ENCODE results near the gene LRCH1. TPM values are rescaled to one million over a fixed set of nuclear protein-coding genes. Genes with fewer than 3 reads are reported as not detected.

Gene LRCH1
- total and polyA plus RNA-seq, 10 of the 15 experiments (the other 5 are each of a cell fraction or from before 2014, with no cell fraction given) = 5.3 to 48.9 (median 14.4) TPM

GRCh38 chr13:46615888-46616531 lies 63.0 kb downstream of the LRCH1 start (continued):
- TF ChIP-seq, protein P1, sequence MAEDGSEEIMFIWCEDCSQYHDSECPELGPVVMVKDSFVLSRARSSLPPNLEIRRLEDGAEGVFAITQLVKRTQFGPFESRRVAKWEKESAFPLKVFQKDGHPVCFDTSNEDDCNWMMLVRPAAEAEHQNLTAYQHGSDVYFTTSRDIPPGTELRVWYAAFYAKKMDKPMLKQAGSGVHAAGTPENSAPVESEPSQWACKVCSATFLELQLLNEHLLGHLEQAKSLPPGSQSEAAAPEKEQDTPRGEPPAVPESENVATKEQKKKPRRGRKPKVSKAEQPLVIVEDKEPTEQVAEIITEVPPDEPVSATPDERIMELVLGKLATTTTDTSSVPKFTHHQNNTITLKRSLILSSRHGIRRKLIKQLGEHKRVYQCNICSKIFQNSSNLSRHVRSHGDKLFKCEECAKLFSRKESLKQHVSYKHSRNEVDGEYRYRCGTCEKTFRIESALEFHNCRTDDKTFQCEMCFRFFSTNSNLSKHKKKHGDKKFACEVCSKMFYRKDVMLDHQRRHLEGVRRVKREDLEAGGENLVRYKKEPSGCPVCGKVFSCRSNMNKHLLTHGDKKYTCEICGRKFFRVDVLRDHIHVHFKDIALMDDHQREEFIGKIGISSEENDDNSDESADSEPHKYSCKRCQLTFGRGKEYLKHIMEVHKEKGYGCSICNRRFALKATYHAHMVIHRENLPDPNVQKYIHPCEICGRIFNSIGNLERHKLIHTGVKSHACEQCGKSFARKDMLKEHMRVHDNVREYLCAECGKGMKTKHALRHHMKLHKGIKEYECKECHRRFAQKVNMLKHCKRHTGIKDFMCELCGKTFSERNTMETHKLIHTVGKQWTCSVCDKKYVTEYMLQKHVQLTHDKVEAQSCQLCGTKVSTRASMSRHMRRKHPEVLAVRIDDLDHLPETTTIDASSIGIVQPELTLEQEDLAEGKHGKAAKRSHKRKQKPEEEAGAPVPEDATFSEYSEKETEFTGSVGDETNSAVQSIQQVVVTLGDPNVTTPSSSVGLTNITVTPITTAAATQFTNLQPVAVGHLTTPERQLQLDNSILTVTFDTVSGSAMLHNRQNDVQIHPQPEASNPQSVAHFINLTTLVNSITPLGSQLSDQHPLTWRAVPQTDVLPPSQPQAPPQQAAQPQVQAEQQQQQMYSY (CRISPR knock-in tag; IDR thresholded peaks at IDR 0.05) = no peak
- no peak for TF ChIP-seq NR2F1 (conservative IDR thresholded peaks at IDR 0.05)

DNA sequence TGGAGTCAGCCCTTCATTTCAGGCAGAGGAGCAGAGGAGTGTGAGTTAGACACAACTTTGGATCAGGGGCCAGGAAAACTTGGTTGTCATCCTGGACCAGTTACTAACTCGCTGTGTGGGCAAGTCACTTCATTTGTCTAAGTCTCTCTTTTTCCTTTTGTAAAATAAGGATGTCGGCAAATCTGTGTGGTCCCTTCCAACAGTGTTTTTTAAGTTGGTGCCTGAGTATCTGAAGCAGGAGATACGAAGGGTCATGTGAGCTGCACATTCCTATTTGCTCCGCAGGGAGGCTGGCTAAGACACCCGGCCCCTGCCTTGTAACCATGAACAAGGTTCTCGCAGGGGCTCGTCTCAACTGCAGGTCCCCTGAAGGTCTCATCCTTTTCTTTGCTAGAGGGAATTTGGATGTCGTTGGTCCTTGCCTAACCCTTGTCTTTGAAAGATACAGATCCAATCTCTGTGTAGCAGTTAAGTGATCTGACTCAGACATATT lies 64.3 kb downstream of the LRCH1 start:
- in situ Hi-C loops (cut with MboI) = no loop called here
- no peak for TF ChIP-seq E4F1 (IDR thresholded peaks at IDR 0.05; ENCODE audit: borderline replicate concordance, partially characterized antibody)
- no peak for TF ChIP-seq ATF7 (IDR thresholded peaks at IDR 0.05; ENCODE audit: low read depth)
- no peak for TF ChIP-seq SUZ12 (IDR thresholded peaks at IDR 0.05; ENCODE audit: unreplicated experiment)
- TF ChIP-seq EGR1 (IDR thresholded peaks at IDR 0.05; ENCODE audit: borderline replicate concordance in 1 of 2, low read depth in 2 of 2, low read length in 2 of 2) = no peak
- TF ChIP-seq SKIL (IDR thresholded peaks at IDR 0.05; ENCODE audit: low read depth, poor library complexity, severe bottlenecking) = no peak
- TF ChIP-seq RBBP5 (conservative IDR thresholded peaks at IDR 0.05) = no peak
- no peak for TF ChIP-seq STAT1 (conservative IDR thresholded peaks at IDR 0.05)
- no peak for TF ChIP-seq TAF1 (IDR thresholded peaks at IDR 0.05; ENCODE audit: borderline replicate concordance, low read depth, low read length)
- no peak for TF ChIP-seq RCOR1 (conservative IDR thresholded peaks at IDR 0.05; ENCODE audit: low read depth, low read length)

More for the DNA sequence above, 64.3 kb downstream of the LRCH1 start:
- WGBS (ENCODE audit: insufficient coverage, insufficient replicate concordance, low lambda C conversion rate, missing lambda C conversion rate) = 83% methylated on average over 8 of the region's 8 CpGs
- RAD21 ChIA-PET (ENCODE audit: unreplicated experiment) = interaction anchor here (1.4 kb wide), 1 partner anchor 51 kb away, joined by 3 read pairs; no protein-coding TSS in a partner anchor
- no peak for FAIRE-seq
- intact Hi-C loops (cut with micrococcal nuclease; ENCODE audit: unreplicated experiment) = no loop called here
- H3K4me2 ChIP-seq (ENCODE audit: control insufficient read depth, insufficient read depth) = 0 out of 2 replicates have a peak overlapping the region, but pooled peaks have one; percentile 38
- no peak overlapping the region for H3K4me3 ChIP-seq
- POLR2A ChIA-PET = no interaction called here
- H4K20me1 ChIP-seq (ENCODE audit: control insufficient read depth, insufficient read depth) = no peaks in the 10 kb centered on the region
- H3K9ac ChIP-seq (ENCODE audit: control insufficient read depth, insufficient read depth, low read length) = no peak overlapping the region
- H3K79me2 ChIP-seq (ENCODE audit: control insufficient read depth, insufficient read depth, low read length) = peaks cover 93% of the 10 kb centered on the region
- H3K36me3 ChIP-seq (ENCODE audit: control insufficient read depth in 2 of 2, insufficient read depth in 2 of 2, low read length in 1 of 2) = no peaks in the 10 kb centered on the region; a peak in 1 of 4 replicates
- CTCF ChIA-PET = interaction anchor here (1.4 to 4.8 kb wide), 5 partner anchors 8 to 16 kb away, joined by 3 to 39 read pairs (median 5); no protein-coding TSS in a partner anchor
- no peak overlapping the region for H2AFZ ChIP-seq (ENCODE audit: control insufficient read depth, low read depth, low read length)
- no peaks in the 10 kb centered on the region for H3K27me3 ChIP-seq (replicated peaks in 1 of 2; ENCODE audit: control insufficient read depth in 2 of 2, insufficient read depth in 2 of 2, low read length in 1 of 2)
- SMC1A ChIA-PET (ENCODE audit: uncharacterized antibody, unreplicated experiment) = interaction anchor here (1.5 to 9.0 kb wide), 8 partner anchors 9 to 46 kb away, joined by 5 to 170 read pairs (median 22); no protein-coding TSS in a partner anchor
- peaks cover 49% of the 10 kb centered on the region for H3K4me1 ChIP-seq (ENCODE audit: control insufficient read depth, insufficient read depth, low read length)
- no peak for DNase-seq (ENCODE audit: low read depth, low spot score)
- no peak for ATAC-seq
- no TSS peak for BruUV-seq (replicated peaks)
- H3K27ac ChIP-seq (ENCODE audit: control insufficient read depth, insufficient read depth) = no peak overlapping the region
- no peaks in the 10 kb centered on the region; the same call in 1 of the 3 replicates for H3K9me3 ChIP-seq (replicated peaks; ENCODE audit: control insufficient read depth, insufficient read depth, low read length)

Data from GM12878 (cell line).